HepG2 (cell line): Measurements from ENCODE around the gene NEU4. TPM values are rescaled to one million over a fixed set of nuclear protein-coding genes. Genes with fewer than 3 reads are reported as not detected.

Experiments
- ATAD3A ChIP-seq: sonication (generic); formaldehyde crosslinking; IDR thresholded peaks from 2 replicates; pipeline ENCODE4 v1.4.0; 2020; ENCODE audit warnings: missing genetic modification reagents
- CAMTA2 ChIP-seq: sonication (generic); formaldehyde crosslinking; IDR thresholded peaks from 2 replicates; pipeline ENCODE4 v1.4.0; 2020; ENCODE audit warnings: mild to moderate bottlenecking, missing genetic modification reagents, borderline replicate concordance
- CREB3 ChIP-seq: sonication (generic); formaldehyde crosslinking; IDR thresholded peaks from 2 replicates; pipeline ENCODE4 v1.5.0; 2020; ENCODE audit warnings: missing genetic modification reagents
- GPN1 ChIP-seq: sonication (generic); formaldehyde crosslinking; IDR thresholded peaks from 2 replicates; pipeline ENCODE4 v1.5.1; 2020; ENCODE audit warnings: missing genetic modification reagents, borderline replicate concordance
- HIVEP1 ChIP-seq: sonication (generic); formaldehyde crosslinking; IDR thresholded peaks from 2 replicates; pipeline ENCODE4 v1.4.0; 2020; ENCODE audit warnings: mild to moderate bottlenecking, missing genetic modification reagents
- IRF2 ChIP-seq: IDR thresholded peaks from 2 replicates; pipeline ENCODE4 v1.6.1; 2018; ENCODE audit warnings: missing genetic modification reagents, missing compliant biosample characterization
- ISL2 ChIP-seq: sonication (generic); formaldehyde crosslinking; IDR thresholded peaks from 2 replicates; pipeline ENCODE4 v1.5.0; 2020; ENCODE audit warnings: missing genetic modification reagents
- MED1 ChIP-seq: sonication (generic); formaldehyde crosslinking; IDR thresholded peaks from 2 replicates; pipeline ENCODE4 v1.4.0; 2020; ENCODE audit warnings: missing genetic modification reagents
- MTA3 ChIP-seq: sonication (generic); formaldehyde crosslinking; IDR thresholded peaks from 2 replicates; pipeline ENCODE4 v1.4.0; 2020; ENCODE audit warnings: missing genetic modification reagents
- NCOA2 ChIP-seq: sonication (generic); formaldehyde crosslinking; IDR thresholded peaks from 2 replicates; pipeline ENCODE4 v1.8.0; 2022; ENCODE audit warnings: inconsistent platforms
- NFE2L1 ChIP-seq: sonication (generic); formaldehyde crosslinking; IDR thresholded peaks from 2 replicates; pipeline ENCODE4 v1.4.0; 2020; ENCODE audit warnings: missing genetic modification reagents, mild to moderate bottlenecking, borderline replicate concordance
- NPAS2 ChIP-seq: sonication (generic); formaldehyde crosslinking; IDR thresholded peaks from 2 replicates; pipeline ENCODE4 v1.8.0; 2022; ENCODE audit warnings: mild to moderate bottlenecking, missing genetic modification reagents, borderline replicate concordance
- PBX2 ChIP-seq: IDR thresholded peaks from 2 replicates; pipeline ENCODE4 v1.6.1; 2016; ENCODE audit warnings: control low read depth
- POLR2A ChIP-seq, 2 experiments: IDR thresholded peaks; 2 replicates each; pipeline ENCODE4 v1.6.1; 2011; ENCODE audit warnings: low read depth in 2 of 2, low read length in 2 of 2, mild to moderate bottlenecking in 1 of 2, moderate library complexity in 1 of 2; ENCODE audit not compliant: insufficient read depth in 1 of 2
- PTBP1 ChIP-seq: fragments of 200-400 bp; formaldehyde crosslinking; IDR thresholded peaks from 2 replicates; pipeline ENCODE4 v1.6.1; 2018; ENCODE audit warnings: low read length, low read depth; ENCODE audit not compliant: poor library complexity, severe bottlenecking
- RAD21 ChIP-seq: fragments of 450-650 bp; formaldehyde crosslinking; IDR thresholded peaks from 2 replicates; pipeline ENCODE4 v1.5.0; 2020; ENCODE audit warnings: mild to moderate bottlenecking
- RAD51 ChIP-seq: fragments of 450-650 bp; IDR thresholded peaks from 2 replicates; pipeline ENCODE4 v1.6.1; 2016; ENCODE audit warnings: borderline replicate concordance
- RARG ChIP-seq: sonication (generic); formaldehyde crosslinking; IDR thresholded peaks from 2 replicates; pipeline ENCODE4 v1.4.0; 2020; ENCODE audit warnings: low read depth, mild to moderate bottlenecking, missing genetic modification reagents
- SMAD1 ChIP-seq: sonication (generic); formaldehyde crosslinking; IDR thresholded peaks from 2 replicates; pipeline ENCODE4 v1.4.0; 2020; ENCODE audit warnings: missing genetic modification reagents, low read depth, mild to moderate bottlenecking, borderline replicate concordance
- polyA plus RNA-seq, 8 experiments: library from polyadenylated mRNA; depleted of rRNA in 3 of 8; stranded (reverse) in 7 of 8; unstranded in 1 of 8; fragments of >200 nt; fragmentation: Illumina TruSeq in 4 of 8; extraction: Trizol in 4 of 8; gene quantifications; 2 replicates each; pipeline versions ENCODE4 v1.2.1 to v1.2.3, GENCODE V29; 2011 to 2016; ENCODE audit warnings: low read depth in 4 of 8, missing spikeins in 1 of 8, mixed read lengths in 1 of 8; ENCODE audit not compliant: insufficient read depth in 1 of 8
- total RNA-seq, 5 experiments: library from RNA; depleted of rRNA; stranded (reverse); fragments of >200 nt; fragmentation: Illumina TruSeq; extraction: Trizol; gene quantifications; 2 replicates each; pipeline ENCODE4 v1.2.3, GENCODE V29; 2016; ENCODE audit warnings: low read depth in 1 of 5
- TF ChIP-seq, protein P1 (sequence below): sonication (generic); formaldehyde crosslinking; IDR thresholded peaks from 2 replicates; pipeline ENCODE4 v1.8.1; 2023; ENCODE audit warnings: mild to moderate bottlenecking, inconsistent platforms, moderate library complexity, missing genetic modification reagents, borderline replicate concordance
- TF ChIP-seq, protein P2 (sequence below): sonication (generic); formaldehyde crosslinking; IDR thresholded peaks from 2 replicates; pipeline ENCODE4 v1.5.0; 2020; ENCODE audit warnings: mild to moderate bottlenecking, low read depth, missing genetic modification reagents, borderline replicate concordance
- TF ChIP-seq, protein P3 (sequence below): fragments of 450-650 bp; IDR thresholded peaks from 2 replicates; pipeline ENCODE4 v1.6.1; 2017
- TF ChIP-seq, protein P4 (sequence below): sonication (generic); formaldehyde crosslinking; IDR thresholded peaks from 2 replicates; pipeline ENCODE4 v1.5.0; 2020; ENCODE audit warnings: missing genetic modification reagents, mild to moderate bottlenecking, borderline replicate concordance

NEU4 gene
- total and polyA plus RNA-seq, 2 of the 13 experiments (the other 11 are each of a cell fraction or from before 2014, with no cell fraction given) = 53.5 to 107 TPM

DNA sequence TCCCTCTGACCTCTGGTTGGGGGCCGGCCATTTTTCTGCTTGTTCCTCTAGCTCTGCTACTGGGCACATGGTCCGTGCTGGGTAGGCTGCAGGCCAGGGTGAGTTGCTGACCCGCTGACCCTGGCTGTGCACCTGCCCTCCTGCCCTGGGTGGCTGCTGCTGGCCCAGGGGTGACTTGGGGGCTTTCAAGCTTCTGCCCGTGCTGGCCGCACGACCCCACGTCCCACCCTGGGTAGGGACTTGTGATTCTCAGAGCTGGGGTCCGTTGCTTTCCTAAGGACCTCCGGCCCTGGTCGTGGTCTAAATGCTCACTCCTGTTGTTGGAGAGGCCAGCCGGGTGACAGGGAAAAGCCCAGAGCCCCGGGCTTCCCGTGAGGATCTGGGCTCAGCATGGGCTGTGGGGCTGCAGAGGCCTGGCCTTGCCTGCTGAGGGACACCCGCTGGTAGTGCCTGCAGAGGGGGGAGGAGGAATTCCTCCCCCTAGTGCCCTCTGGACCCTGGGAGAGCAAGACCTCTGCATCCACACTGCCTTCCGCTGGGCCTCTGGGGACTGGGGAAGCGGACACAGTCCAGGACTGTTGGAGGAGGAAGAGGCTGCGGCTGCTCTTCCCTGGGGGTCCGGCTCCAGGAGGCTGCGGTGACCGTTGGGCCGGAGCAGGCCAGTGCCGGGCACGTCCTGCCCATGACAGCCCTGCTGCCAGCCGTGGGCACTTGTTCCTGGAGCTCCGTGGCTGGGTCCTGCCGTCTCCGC, 38.6 kb upstream of the NEU4 start (continued):
- TF ChIP-seq, protein P1, sequence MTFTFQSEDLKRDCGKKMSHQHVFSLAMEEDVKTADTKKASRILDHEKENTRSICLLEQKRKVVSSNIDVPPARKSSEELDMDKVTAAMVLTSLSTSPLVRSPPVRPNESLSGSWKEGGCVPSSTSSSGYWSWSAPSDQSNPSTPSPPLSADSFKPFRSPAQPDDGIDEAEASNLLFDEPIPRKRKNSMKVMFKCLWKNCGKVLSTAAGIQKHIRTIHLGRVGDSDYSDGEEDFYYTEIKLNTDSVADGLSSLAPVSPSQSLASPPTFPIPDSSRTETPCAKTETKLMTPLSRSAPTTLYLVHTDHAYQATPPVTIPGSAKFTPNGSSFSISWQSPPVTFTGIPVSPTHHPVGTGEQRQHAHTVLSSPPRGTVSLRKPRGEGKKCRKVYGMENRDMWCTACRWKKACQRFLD (CRISPR knock-in tag) = no peak
- TF ChIP-seq PTBP1 (no peak), RARG (no peak), NPAS2 (CRISPR knock-in tag) (no peak), CREB3 (peak; percentile 69), NFE2L1 (CRISPR knock-in tag) (no peak), PBX2 (no peak), GPN1 (CRISPR knock-in tag) (peak; percentile 13; the same call in 1 of the 2 replicates), HIVEP1 (CRISPR knock-in tag) (peak; percentile 97), ISL2 (CRISPR knock-in tag) (peak; percentile 78), RAD21 (CRISPR knock-in tag) (peak; percentile 75), NCOA2 (CRISPR knock-in tag) (peak; percentile 77), POLR2A (IDR thresholded peaks at IDR 0.05; ENCODE audit: insufficient read depth in 1 of 2, low read depth in 2 of 2, low read length in 2 of 2) (peak in 1 of 2 experiments; percentile 99; a peak in 2 of 4 replicates), SMAD1 (CRISPR knock-in tag) (no peak; the same call in 1 of the 2 replicates), MTA3 (CRISPR knock-in tag) (no peak), RAD51 (no peak), CAMTA2 (peak; percentile 45; the same call in 1 of the 2 replicates), IRF2 (CRISPR knock-in tag) (peak; percentile 97), MED1 (CRISPR knock-in tag) (peak; percentile 96), ATAD3A (CRISPR knock-in tag) (peak; percentile 25; the same call in 1 of the 2 replicates)
- TF ChIP-seq, protein P2, sequence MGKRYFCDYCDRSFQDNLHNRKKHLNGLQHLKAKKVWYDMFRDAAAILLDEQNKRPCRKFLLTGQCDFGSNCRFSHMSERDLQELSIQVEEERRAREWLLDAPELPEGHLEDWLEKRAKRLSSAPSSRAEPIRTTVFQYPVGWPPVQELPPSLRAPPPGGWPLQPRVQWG (CRISPR knock-in tag) = no peak
- TF ChIP-seq, protein P3, sequence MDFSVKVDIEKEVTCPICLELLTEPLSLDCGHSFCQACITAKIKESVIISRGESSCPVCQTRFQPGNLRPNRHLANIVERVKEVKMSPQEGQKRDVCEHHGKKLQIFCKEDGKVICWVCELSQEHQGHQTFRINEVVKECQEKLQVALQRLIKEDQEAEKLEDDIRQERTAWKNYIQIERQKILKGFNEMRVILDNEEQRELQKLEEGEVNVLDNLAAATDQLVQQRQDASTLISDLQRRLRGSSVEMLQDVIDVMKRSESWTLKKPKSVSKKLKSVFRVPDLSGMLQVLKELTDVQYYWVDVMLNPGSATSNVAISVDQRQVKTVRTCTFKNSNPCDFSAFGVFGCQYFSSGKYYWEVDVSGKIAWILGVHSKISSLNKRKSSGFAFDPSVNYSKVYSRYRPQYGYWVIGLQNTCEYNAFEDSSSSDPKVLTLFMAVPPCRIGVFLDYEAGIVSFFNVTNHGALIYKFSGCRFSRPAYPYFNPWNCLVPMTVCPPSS = no peak
- TF ChIP-seq, protein P4, sequence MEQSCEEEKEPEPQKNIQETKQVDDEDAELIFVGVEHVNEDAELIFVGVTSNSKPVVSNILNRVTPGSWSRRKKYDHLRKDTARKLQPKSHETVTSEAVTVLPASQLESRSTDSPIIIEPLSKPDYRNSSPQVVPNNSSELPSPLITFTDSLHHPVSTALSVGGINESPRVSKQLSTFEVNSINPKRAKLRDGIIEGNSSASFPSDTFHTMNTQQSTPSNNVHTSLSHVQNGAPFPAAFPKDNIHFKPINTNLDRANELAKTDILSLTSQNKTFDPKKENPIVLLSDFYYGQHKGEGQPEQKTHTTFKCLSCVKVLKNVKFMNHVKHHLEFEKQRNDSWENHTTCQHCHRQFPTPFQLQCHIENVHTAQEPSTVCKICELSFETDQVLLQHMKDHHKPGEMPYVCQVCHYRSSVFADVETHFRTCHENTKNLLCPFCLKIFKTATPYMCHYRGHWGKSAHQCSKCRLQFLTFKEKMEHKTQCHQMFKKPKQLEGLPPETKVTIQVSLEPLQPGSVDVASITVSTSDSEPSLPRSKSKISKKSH (CRISPR knock-in tag) = peak; percentile 71; the same call in 1 of the 2 replicates
